ENCODE data around the gene TRIP12.

- TF ChIP-seq CHD2 (IDR thresholded peaks at IDR 0.05; ENCODE audit: low read length, partially characterized antibody) (no peak), CTCF (IDR thresholded peaks at IDR 0.05) (no peak), SIN3A (IDR thresholded peaks at IDR 0.05; ENCODE audit: borderline replicate concordance, low read depth, low read length) (no peak)
Measured at GRCh38 chr2:229870903-229871656, 50.7 kb downstream of the TRIP12 start.

All from SK-N-SH (cell line).